ENCODE measurements around the gene WWP2. TPM values are rescaled to one million over a fixed set of nuclear protein-coding genes. Genes with fewer than 3 reads are reported as not detected.

Gene WWP2
- total RNA-seq, 2 donors from 2014 or later = 144 to 146 TPM

DNA sequence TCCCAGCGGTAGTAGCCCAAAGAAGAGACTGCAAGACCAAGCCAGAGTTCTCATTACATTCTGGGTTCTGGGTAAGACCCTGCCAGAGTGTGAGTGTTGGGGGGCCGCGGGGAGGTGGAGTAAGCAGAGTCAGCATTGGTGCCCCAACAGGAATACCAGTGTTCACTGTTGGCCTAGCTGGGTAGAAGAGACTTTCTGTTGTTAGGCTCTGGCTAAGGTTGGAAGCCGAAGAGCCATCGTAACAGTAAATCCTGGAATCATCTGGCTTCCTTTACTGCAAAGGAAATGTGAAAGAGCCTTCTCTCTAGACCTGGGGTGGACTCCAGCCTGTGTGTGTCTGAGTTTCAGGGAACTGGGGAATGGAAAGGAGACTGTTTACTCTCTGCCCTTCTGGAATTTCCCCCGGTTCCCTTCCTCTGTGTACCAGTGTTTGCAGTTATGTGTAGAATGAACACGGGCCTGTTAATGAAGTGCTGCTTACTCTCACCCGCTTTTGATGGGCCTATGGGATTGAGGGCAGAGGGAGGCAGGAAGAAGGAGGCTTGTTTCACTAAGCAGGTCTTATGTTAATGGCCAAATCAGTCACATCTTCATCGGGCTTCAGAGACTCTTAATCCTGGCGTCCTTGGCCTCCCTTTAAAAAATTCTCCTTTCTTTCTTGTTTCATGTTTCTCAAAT lies 68.5 kb downstream of the WWP2 start:
- Histone ChIP-seq H3K9me3 (no peaks in the 10 kb centered on the region), H3K27ac (peak overlapping the region; percentile 79 to 80), H3K4me3 (peak overlapping the region; percentile 22), H3K4me1 (ENCODE audit: control insufficient read depth in 1 of 2, low read depth in 2 of 2) (peaks cover 6 to 44% of the 10 kb centered on the region in 2 donors), H3K27me3 (replicated peaks; ENCODE audit: insufficient read depth) (no peaks in the 10 kb centered on the region), H3K36me3 (no peaks in the 10 kb centered on the region)
- ATAC-seq (ENCODE audit: insufficient number of reproducible peaks, low FRiP score, low read depth) (no peak), DNase-seq (ENCODE audit: low spot score) (no peak)
- TF ChIP-seq, protein P1, sequence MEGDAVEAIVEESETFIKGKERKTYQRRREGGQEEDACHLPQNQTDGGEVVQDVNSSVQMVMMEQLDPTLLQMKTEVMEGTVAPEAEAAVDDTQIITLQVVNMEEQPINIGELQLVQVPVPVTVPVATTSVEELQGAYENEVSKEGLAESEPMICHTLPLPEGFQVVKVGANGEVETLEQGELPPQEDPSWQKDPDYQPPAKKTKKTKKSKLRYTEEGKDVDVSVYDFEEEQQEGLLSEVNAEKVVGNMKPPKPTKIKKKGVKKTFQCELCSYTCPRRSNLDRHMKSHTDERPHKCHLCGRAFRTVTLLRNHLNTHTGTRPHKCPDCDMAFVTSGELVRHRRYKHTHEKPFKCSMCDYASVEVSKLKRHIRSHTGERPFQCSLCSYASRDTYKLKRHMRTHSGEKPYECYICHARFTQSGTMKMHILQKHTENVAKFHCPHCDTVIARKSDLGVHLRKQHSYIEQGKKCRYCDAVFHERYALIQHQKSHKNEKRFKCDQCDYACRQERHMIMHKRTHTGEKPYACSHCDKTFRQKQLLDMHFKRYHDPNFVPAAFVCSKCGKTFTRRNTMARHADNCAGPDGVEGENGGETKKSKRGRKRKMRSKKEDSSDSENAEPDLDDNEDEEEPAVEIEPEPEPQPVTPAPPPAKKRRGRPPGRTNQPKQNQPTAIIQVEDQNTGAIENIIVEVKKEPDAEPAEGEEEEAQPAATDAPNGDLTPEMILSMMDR (IDR thresholded peaks at IDR 0.05) = no peak

DNA sequence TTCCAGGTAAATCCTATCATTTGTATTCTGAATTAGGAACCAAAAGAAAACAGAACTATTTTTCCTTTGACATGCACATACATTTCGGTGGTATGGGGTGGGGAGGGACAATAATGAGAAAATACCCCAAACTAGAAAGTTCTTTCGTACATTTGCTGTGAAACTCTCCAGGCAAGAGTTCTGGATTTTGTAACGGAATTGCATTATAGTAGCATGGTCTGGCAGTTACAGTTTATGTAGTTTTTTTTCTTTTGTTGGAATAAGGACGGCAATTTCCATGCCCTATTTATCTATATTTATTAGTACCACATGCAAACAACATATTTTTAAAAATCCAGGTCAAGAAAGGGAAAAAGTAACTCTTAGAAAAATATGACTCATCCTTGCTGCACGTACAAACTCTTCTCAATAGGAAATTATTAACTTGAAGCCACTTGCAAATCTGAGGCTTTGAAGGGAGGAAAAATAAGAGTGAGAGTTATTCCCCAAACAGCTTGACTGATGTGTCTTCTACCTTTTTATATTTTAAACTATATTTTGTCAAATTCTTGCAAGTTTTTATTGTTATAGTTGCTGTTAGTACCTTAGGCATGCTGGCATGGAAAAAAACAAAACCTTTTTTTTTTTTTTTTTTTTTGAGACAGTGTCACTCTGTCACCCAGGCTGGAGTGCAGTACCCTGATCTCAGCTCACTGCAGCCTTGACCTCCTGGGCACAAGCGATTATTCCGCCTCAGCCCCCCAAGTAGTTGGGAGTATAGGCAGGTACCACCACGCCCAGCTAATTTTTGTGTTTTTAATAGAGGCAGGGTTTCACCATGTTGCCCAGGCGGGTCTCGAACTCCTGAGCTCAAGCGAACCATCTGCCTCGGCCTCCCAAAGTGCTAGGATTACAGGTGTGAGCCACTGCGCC lies 69.3 kb downstream of the WWP2 start:
- peaks cover 6 to 44% of the 10 kb centered on the region in 2 donors for H3K4me1 ChIP-seq (ENCODE audit: control insufficient read depth in 1 of 2, low read depth in 2 of 2)
- peak overlapping the region; percentile 79 to 80 for H3K27ac ChIP-seq
- DNase-seq (ENCODE audit: low spot score) (no peak), ATAC-seq (ENCODE audit: insufficient number of reproducible peaks, low FRiP score, low read depth) (no peak)
- no peaks in the 10 kb centered on the region for H3K27me3 ChIP-seq (replicated peaks; ENCODE audit: insufficient read depth)
- peak overlapping the region; percentile 22 for H3K4me3 ChIP-seq
- H3K9me3 ChIP-seq = no peaks in the 10 kb centered on the region
- no peaks in the 10 kb centered on the region for H3K36me3 ChIP-seq
- TF ChIP-seq, protein P1 (IDR thresholded peaks at IDR 0.05) = no peak

DNA sequence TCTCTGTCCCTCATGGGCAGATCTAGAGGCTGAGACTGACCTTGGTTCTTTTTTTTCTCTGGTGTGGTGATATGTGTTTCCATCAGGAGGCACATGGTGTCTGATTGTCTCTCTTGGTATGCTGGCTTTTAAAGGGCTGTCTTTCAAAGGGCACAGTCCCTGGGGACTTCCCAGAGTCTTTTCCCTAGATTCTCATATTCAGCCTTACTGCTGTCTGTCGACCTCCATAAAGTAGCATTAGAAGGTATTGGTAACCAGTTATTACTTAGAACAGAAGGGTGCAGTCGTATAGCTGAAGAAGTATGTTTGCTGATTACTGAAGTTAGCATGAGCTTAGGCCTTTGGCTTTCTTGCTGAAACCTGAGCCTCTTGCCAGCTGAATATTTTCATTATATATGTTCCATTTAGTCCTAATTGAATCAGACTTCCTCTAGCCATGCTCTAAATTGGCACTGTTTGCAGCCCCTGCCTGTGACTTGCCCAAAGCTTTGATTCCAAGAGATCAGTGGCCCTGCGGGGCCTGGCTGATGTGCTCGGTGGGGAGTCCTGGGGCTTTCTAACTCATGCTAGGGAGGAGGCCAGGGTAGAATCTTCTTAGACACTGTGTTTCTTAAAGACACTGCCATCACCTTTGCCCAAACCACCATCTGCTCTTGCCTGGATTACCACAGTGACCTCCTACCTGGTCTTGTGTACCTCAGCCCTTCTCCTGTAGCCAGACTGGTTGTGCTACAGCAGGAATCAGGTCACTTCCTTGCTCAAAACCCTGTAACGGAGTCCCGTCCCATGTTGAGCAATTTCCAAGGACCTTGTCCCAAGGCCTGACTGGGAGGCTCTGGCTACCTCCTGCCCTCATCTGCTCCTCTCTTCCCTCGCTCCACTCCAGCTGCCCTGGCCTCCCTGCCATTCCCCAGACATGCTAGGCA lies 71.5 kb downstream of the WWP2 start:
- Histone ChIP-seq H3K4me3 (no peak overlapping the region), H3K27ac (peak overlapping the region in 1 of 2 donors; percentile 23), H3K27me3 (replicated peaks; ENCODE audit: insufficient read depth) (no peaks in the 10 kb centered on the region), H3K4me1 (ENCODE audit: control insufficient read depth in 1 of 2, low read depth in 2 of 2) (peaks cover 12 to 53% of the 10 kb centered on the region in 2 donors), H3K9me3 (no peaks in the 10 kb centered on the region), H3K36me3 (no peaks in the 10 kb centered on the region)
- TF ChIP-seq, protein P1 (IDR thresholded peaks at IDR 0.05) = no peak
- ATAC-seq (ENCODE audit: insufficient number of reproducible peaks, low FRiP score, low read depth) = no peak
- DNase-seq (ENCODE audit: low spot score) = no peak

DNA sequence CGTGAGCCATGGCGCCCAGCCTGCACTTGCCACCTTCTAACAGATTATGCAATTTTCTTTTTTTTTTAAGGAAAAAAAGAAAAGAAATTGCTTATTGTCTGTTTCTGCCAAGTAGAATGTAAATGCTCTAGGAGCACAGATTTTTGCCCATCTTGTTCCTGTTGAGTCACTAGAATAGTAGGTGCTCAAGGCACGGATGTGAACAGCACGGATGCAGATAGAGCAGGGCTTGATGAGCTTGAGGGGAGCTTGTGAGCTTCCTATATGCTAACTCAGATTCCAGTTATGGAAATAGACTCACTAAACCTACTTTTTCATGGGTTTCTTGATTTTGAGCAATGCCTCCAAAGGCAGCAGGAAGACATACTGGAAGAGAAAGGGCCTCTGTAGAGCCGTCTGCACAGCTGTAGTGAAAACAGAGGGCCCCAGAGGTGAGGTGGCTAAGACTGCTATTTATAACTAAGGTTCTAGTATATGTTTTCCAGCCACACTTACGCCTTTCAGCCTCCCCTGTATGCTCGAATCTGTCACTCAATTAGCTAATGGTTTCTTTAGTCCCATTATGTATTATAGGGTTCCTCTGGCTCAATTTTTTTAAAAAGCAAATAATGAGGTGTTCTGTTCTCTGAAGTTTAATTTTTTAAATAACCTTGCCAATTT lies 72.8 kb downstream of the WWP2 start:
- ATAC-seq (ENCODE audit: insufficient number of reproducible peaks, low FRiP score, low read depth) (no peak), DNase-seq (ENCODE audit: low spot score) (no peak)
- TF ChIP-seq, protein P1 (IDR thresholded peaks at IDR 0.05) = no peak
- Histone ChIP-seq H3K9me3 (no peaks in the 10 kb centered on the region), H3K4me3 (no peak overlapping the region), H3K36me3 (no peaks in the 10 kb centered on the region), H3K4me1 (ENCODE audit: control insufficient read depth in 1 of 2, low read depth in 2 of 2) (peaks cover 19 to 65% of the 10 kb centered on the region in 2 donors), H3K27me3 (replicated peaks; ENCODE audit: insufficient read depth) (no peaks in the 10 kb centered on the region), H3K27ac (peak overlapping the region; percentile 25 to 32)

All from thoracic aorta (tissue), 2 donors.